Measurements from ENCODE around the gene HLF. TPM values are rescaled to one million over a fixed set of nuclear protein-coding genes. Genes with fewer than 3 reads are reported as not detected.

The HLF gene
- total RNA-seq, 4 donors from 2014 or later = 7.7 to 14.8 (median 10.4) TPM

GRCh38 chr17:55342800-55343585, 78.2 kb downstream of the HLF start:
- Histone ChIP-seq H3K27me3 (no peaks in the 10 kb centered on the region), H3K36me3 (no peaks in the 10 kb centered on the region), H3K4me3 (no peak overlapping the region), H3K9me3 (no peaks in the 10 kb centered on the region), H3K27ac (no peak overlapping the region), H3K4me1 (no peaks in the 10 kb centered on the region)
- intact Hi-C loops (cut with DNase I; ENCODE audit: low total_unique reads) = no loop called here
- DNase-seq = no peak
- TF ChIP-seq CTCF (IDR thresholded peaks at IDR 0.05 in 4 of 5, conservative IDR thresholded peaks at IDR 0.05 in 1 of 5) (no peak), POLR2A (IDR thresholded peaks at IDR 0.05) (no peak)
- no peak for ATAC-seq
- in situ Hi-C loops (cut with MboI; ENCODE audit: low sequenced_read_pairs in 4 of 4) = no loop called here

GRCh38 chr17:55343900-55344513, 79.2 kb downstream of the HLF start:
- intact Hi-C loops (cut with DNase I; ENCODE audit: low total_unique reads) (no loop called here), in situ Hi-C loops (cut with MboI; ENCODE audit: low sequenced_read_pairs in 4 of 4) (no loop called here)
- Histone ChIP-seq H3K9me3 (no peaks in the 10 kb centered on the region), H3K4me1 (no peaks in the 10 kb centered on the region), H3K4me3 (no peak overlapping the region), H3K27ac (no peak overlapping the region), H3K36me3 (no peaks in the 10 kb centered on the region), H3K27me3 (no peaks in the 10 kb centered on the region)
- ATAC-seq (no peak), DNase-seq (no peak)
- TF ChIP-seq POLR2A (IDR thresholded peaks at IDR 0.05) (no peak), CTCF (IDR thresholded peaks at IDR 0.05 in 4 of 5, conservative IDR thresholded peaks at IDR 0.05 in 1 of 5) (no peak)

GRCh38 chr17:55344514-55344997, 79.8 kb downstream of the HLF start:
- no peaks in the 10 kb centered on the region for H3K27me3 ChIP-seq
- no peaks in the 10 kb centered on the region for H3K36me3 ChIP-seq
- no peak for ATAC-seq
- no peak overlapping the region for H3K4me3 ChIP-seq
- no peaks in the 10 kb centered on the region for H3K4me1 ChIP-seq
- H3K27ac ChIP-seq = no peak overlapping the region
- no peak for TF ChIP-seq CTCF (IDR thresholded peaks at IDR 0.05 in 4 of 5, conservative IDR thresholded peaks at IDR 0.05 in 1 of 5)
- TF ChIP-seq POLR2A (IDR thresholded peaks at IDR 0.05) = no peak
- intact Hi-C loops (cut with DNase I; ENCODE audit: low total_unique reads) = no loop called here
- in situ Hi-C loops (cut with MboI; ENCODE audit: low sequenced_read_pairs in 4 of 4) = no loop called here
- no peak for DNase-seq
- H3K9me3 ChIP-seq = no peaks in the 10 kb centered on the region

GRCh38 chr17:55345132-55345531, 80.4 kb downstream of the HLF start:
- Histone ChIP-seq H3K36me3 (no peaks in the 10 kb centered on the region), H3K27me3 (no peaks in the 10 kb centered on the region), H3K4me1 (no peaks in the 10 kb centered on the region), H3K4me3 (no peak overlapping the region), H3K9me3 (no peaks in the 10 kb centered on the region), H3K27ac (no peak overlapping the region)
- no peak for ATAC-seq
- intact Hi-C loops (cut with DNase I; ENCODE audit: low total_unique reads) = loop anchor here (5.0 kb wide), 1 partner anchor 43 kb away; no protein-coding TSS in a partner anchor
- in situ Hi-C loops (cut with MboI; ENCODE audit: low sequenced_read_pairs in 4 of 4) = no loop called here
- TF ChIP-seq CTCF (IDR thresholded peaks at IDR 0.05 in 4 of 5, conservative IDR thresholded peaks at IDR 0.05 in 1 of 5) (no peak), POLR2A (IDR thresholded peaks at IDR 0.05) (no peak)
- DNase-seq = no peak

All from gastrocnemius medialis (tissue), 4 donors.